Ammon's horn (tissue), 1 donor: Measurements from ENCODE around the gene PBX1.

Source experiments
- DNase-seq: peaks from one replicate; pipeline ENCODE4 v3.0.0-alpha.2; 2016; ENCODE audit warnings: low spot score

The PBX1 gene

DNA sequence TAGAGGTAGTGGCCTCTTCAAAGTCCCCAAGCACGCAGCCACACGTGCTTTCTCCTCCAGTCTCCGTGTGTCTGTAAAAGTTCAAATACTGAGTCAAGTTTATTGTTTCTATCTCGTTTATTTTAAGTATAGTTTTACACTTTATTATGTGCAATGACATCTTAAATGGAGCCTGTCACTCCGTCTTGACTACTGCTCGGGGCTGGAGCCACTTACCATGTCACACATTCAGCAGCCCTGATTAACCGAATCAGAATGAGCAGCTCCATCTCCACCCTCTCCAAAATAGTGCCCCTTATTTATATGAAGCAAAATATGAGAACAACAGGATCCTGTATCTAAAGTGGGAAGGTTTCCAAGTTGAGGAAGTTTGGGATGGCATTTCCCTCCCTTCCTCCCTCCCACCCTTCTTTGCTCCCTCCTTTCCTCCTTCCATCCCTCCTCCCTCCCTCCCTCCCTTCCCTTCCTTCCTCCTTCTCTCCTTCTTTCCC is 201.0 kb downstream of the PBX1 start:
- DNase-seq, result no peak

DNA sequence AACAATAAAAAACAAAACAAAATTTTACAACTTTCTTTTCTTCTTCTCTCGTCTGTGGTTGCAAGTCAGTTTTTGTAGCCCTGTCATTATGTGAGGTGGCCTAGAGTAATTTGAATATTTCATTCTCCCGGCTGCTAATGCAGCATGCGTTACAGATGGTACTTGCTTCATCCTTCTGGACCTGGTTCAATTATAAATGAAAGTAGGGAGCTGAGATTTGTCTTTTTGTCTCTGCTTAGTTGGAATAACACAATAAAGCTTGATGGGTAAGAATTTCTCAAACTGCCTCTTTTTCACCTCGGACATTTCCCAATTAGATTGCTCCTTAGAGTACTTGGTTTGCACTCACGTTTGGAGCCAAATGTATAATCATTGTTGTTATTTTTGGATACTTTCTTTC is 201.6 kb downstream of the PBX1 start:
- DNase-seq, result no peak

DNA sequence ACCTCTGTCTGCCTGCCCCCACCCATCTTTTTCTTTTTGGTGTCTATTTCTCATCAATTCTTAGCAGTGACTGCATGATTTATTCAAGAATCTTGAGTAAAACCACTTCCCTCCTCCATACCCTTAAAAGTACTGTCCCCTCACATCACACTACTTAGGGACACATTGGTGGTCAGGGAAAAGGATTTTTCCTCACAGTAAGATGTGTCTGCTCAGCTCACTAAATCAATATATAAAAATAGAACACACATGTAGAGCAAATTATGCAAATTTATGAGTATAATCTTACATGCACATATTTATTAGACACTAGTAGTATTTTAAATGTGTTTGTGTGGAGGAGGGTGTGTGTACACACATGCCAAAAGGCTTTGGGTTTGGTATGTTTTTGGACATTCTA is 202.0 kb downstream of the PBX1 start:
- no peak for DNase-seq

DNA sequence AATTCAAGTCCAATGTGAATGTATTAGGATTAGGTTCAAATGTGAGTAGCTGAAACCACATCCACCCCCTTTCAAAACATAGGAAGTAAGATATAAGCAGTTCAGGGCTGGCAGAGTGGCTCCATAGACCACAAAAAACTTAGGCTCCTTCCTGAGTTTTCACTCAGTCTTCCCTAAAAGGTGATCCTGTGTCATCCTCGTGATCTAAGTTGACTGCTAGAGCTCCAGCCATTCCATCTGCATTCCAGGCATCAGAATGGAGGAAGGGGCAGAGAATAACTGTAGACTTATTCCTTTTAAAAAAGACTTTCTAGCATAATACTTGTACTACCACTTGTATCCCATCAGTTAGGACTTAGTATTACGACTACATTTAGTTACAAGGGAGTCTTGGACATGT is 204.1 kb downstream of the PBX1 start:
- no peak for DNase-seq

DNA sequence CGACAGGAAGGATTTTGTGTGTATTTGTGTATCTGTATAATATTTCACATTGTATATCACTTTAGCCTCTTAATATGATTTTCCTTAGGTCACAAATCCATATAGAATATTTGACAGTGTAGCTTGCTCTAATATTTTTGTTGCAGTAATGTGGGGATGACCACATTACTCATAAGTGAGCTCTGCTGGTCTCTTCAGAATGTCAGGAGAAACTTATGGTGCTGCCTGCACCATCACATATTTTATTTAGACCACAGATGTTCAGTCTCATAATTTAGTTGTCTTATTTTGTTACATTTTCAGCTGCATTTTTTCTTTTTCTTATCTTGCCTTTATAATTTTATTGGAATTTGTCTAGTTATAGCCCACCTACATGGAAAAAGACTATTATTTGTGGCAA is 205.3 kb downstream of the PBX1 start:
- no peak for DNase-seq

DNA sequence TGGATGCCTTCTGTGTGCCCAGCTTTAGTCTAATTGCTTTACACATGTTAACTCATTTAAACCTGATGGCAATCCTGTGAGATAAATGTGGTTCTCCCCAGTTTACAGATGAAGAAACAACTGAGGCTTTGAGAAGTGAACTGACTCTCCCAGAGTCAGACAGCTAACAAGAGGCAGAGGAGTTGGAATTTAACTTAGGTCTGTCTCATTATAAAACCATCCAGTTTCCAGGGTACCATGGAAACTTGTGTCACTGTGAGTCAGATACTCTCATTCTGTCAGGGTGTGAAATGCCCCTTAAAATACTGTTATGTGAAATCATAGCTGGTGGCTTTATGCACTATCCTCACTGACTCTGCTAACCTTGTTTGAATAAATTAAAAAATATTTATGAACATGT is 206.6 kb downstream of the PBX1 start:
- peak; percentile 45 for DNase-seq

DNA sequence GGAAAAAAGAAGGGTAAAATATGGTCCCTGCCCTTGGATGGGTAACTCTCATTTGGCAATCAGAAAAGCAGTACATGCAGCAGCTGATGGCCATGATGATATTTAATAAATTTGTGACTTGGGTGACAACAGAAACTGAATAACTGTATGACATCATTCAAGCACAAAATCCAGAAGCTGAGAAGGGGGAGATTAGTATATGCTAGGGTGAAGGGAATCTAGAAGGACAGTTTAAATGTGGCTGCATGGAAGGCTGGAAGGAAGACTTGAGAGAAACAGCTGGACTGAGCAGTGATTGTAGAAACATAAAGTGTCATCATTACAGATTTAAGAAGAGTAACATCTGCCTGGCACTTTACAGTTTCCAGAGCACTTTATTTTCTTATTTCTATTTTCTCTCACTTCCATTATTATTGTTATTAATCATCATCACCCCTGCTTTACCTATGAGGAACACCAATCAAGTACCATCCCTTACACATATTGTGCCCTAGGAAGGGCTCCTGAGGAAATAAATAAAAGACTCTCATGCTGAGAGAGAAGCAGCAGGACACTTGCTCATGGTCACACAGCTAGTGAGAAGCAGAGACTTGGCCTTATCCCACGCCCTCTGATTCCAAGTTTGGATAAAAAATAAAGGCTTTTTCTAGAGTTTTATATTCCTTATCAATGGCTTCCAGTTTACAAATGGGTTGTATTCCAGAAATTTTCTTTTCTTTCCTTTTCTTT is 207.2 kb downstream of the PBX1 start:
- DNase-seq, result no peak

DNA sequence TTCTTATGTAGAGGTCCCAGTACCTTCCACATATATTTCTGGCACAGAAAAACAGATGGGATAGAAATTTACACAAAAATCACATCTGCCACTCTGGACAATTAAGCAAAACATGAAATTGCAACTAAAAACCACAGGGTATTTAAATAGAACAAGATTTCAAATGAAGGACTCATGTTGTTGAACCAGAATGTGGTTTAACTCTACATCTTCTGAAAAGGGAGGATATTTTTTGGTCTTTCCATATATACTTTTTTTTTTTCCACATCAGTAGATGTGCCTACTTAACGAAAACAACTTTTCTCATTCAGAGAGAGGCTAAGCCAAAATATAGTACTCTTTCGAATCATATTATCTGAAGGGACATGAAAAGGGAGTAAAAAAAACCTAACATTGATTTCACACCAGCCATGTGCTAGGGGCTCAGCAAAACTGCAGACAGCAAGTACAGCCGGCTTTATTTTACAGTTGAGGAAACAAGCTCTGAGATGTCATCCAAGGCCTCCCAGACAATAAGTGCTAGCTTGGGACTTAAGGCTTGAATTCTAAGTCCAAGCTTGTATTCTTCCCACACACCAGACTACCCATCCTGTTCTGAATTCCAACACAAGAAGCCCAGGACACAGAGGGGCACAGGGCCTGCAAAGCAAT is 208.9 kb downstream of the PBX1 start:
- no peak for DNase-seq

DNA sequence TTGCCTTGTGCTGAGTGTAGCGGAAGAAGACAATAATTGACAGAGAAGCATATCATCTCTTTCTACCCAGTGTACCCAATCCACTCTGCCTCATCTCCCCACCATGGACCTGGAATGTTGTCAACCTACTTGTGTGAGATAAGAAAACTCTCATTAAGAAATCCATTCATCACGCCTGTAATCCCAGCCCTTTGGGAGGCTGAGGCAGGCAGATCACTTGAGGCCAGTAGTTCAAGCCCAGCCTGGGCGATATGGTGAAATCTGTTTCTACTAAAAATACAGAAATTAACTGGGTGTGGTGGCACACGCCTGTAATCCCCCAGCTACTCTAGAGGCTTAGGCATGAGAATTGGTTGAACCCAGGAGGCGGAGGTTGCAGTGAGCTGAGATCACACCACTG is 209.6 kb downstream of the PBX1 start:
- DNase-seq, result no peak

DNA sequence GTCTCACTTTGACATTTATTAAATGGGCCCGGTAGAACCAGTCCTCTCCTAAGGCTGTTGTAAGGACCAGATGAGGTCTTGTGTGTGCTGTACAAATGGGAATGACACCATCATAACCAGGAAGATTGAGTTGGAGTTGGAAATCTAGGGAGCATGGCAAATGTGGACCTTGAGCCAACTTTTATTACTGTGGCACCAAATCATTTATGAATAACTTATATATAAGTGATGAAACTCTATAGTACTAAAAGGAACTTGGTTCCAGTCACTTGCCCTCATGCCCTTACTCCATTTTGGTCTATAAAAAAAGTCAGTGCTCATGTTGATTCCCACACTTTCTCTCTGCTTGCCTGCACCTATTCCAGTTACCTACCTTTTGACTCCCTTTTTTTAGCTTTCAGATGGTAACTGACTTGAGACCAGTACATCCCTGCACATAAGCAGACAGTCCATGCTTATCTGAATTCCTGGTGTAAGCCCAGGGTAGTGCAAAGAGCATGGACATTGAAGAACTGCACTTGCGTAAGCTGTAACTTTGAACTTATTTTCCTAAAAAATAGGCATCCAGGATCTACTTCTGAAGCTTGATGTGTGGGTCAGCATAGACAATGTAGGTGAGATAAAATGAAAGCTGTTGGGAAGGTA is 210.6 kb downstream of the PBX1 start:
- no peak for DNase-seq

DNA sequence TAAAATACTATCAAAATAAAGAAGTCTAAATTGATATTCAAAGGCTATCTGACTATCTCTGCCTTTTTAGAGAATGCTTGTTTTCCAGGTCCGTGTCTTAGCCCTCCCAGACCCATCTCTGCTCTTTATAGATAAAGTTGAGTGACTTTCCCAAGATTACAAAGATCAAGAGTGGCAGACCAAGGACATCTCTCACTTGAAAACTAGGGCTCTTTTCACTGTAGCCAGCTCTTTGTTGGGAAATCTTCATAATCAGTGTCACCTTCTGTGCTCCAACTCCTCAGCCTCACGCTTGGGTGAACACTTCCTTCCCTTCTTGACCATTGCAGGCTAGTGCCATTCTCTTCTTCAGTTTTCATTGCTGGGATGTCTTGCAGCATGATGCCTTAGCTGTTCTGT is 211.1 kb downstream of the PBX1 start:
- no peak for DNase-seq

DNA sequence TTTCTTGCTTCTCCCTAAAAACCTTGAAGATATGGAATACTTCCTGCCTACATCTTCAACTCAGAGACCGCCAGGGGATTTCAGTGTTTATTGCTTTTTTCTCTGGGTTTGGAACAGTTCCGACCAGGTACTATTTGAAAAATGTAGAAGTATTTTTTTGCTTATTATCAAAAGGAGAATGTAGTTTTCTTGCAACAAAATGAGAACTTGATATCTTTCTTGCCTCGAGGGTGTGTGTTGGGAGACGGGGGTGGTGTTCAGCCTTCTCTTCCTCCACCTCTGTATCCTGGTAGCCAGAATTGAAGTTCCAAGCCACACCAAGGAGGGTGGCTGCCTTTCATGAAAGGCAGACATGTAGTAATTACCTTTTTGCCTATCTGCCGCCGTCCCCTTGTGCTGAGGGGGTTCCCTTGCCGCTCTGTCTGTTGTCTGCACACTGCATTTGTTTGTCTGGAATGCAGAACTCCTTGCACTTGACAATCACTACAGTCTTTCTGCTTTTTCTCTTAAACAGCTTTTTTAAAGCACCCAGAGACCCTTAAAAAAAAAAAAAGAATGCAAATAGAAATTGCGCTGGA is 212.1 kb downstream of the PBX1 start:
- no peak for DNase-seq

DNA sequence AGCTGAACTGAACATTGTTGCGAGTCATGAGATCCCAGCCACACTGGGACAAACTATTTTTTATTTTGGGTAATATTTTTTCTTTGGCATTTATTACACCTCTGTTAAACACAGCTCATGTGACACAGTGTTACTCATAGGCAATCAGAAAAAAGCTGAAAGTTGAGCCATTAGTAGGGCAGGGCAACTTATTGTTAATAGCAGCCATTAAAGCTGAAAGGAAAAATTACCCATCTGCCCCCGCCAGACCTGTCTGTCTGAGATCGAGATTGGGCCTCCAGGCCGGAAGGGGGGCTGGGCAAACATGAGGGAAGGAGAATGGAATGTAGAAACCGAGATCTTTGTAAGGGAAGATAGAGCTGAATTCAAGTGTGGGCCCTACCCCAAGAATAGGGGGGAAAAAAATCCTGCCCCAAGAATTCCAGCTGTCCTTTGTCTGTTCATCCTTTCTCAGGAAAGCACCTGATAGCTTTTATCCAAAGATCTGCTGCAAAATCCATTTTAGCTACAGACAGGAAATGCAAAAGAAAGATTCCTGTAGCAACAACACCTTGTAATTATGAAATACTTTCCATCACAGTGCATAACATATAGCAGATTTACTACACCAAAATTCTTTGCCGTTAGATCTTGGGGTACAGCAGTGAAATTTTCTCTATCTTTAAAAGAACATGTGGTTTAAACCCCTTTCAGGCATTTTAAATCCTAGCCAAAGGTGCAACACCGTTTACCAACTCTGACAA is 212.8 kb downstream of the PBX1 start:
- DNase-seq, result no peak

DNA sequence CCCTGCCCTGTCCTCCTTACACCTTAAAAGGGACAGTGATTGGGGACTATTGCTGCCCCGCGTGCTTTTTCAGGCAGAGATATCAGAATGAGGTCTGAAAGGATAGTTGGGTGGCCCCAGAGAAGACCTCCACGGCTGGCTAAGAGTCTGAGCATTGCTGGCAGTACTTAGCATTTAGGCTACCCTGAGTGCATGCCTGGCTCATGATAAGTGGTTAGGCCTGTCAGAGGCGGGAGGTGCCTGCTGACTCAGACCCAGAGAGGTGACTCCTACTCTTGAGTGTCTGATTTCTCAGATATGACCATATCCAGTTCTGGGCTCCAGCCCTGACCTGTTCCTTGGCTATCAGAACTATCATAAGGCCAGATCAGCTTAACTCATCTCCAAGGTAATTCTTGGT is 213.7 kb downstream of the PBX1 start:
- DNase-seq, result no peak

DNA sequence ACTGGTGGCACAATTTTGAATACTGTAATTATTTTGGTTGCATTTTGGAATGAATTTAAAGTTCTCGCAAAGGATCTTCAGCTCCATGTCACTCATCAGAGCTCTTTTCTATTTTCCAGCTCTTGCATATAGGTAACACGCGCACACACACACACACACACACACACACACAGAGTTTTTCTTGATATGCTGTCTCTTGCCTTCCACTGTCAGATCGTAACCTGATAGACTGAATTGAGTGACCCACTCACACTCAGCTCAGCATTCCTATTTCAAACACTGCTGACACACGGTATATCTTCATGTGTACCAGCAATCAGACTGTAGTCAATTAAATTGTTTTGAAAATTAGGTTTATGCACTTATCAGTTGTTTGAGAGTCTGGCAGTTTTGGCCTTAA is 214.1 kb downstream of the PBX1 start:
- DNase-seq, result no peak

DNA sequence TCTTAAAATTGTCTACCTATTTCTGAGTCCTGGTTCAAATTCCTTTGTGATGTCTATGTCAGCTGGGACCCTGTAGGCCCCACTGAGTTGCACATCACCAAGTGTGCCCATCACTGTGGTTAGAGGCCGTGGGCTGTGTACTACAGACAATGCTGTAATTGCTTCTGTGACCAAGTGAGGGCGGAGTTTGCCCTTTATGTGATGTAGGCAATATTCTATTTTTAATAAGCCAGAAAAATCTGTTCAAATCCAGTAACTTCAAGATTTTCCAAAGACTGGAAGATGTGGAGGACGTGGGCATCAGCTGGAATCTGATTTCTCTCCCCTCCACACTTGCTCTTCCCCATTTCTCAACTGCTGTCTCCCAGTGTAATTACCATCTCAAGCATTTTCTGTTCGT is 215.4 kb downstream of the PBX1 start:
- no peak for DNase-seq

DNA sequence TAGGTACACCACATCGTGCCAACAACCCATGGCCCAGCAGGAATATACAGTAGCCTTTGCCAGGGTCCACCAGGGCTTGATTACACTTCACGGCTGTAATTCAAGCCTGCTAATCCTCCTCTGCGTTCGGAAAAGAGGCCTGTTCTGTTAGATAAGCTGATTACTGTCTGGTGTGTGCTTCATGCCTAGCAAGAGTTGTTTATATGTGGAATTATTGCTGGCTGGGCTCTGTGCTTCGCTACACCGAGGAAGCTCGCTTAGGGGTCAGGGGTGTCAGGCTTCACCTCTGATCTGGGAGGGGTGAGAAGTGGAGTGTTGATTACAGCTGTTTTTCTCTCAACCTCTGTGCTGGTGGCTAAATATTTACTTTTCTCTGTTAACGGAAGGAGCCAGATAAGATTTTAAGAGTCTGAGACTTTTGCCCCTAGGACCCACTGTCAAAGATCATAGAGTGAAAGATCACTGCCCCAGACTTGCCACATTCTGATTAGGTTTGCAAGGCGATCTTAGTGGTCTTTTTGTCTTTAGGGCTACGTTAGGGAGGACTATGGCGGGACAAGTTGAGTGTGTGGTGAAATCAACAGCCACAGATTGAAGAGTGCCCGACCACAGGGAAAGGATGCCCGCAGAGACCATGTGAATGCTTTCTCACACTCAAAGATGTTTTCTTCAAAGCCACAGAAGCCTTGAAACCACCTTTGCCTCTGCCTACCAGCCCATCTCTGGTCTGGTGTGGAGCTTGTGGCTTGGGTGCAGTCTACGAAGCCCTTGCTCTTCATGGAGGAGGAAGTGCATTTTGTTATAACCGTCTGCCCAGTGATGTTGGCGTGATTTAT is 216.1 kb downstream of the PBX1 start:
- no peak for DNase-seq

DNA sequence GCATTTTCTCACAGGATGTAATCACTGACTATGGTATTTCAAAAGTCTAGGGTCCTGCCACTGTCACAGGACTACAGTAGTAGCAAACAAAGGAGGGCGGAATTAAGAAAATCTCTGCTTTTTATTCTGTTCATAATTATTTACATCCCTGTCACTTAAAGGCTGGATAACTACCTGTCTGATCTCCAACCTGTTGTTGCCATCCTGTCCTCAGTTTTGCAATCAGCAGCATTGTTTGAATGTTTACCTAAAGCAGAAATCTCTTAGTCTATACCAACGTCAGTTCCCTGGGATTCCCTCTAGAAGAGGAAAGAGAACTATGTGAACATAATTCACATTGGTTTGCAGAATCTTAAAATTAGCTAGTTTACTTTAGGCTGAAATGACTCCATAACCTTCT is 218.5 kb downstream of the PBX1 start:
- DNase-seq, result no peak

DNA sequence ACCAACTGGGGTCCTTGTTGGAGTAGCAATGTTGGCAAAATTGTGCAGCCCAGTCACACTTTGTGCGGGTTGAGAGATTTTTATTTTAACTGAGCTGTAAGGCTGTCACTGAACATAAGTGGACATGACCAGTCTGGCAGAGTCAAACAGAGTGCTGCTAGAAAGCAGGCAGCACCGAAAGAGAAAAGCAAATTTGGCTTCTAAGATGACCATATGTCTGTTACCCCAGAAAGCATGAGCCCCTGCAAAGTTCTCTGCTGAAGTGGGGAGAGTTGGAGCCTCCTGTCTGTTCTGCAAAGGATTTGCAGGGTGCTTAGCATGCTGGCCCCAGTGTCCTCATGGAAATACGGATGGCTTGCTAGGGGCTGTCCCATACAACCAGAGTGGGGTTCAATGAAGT is 220.4 kb downstream of the PBX1 start:
- no peak for DNase-seq

DNA sequence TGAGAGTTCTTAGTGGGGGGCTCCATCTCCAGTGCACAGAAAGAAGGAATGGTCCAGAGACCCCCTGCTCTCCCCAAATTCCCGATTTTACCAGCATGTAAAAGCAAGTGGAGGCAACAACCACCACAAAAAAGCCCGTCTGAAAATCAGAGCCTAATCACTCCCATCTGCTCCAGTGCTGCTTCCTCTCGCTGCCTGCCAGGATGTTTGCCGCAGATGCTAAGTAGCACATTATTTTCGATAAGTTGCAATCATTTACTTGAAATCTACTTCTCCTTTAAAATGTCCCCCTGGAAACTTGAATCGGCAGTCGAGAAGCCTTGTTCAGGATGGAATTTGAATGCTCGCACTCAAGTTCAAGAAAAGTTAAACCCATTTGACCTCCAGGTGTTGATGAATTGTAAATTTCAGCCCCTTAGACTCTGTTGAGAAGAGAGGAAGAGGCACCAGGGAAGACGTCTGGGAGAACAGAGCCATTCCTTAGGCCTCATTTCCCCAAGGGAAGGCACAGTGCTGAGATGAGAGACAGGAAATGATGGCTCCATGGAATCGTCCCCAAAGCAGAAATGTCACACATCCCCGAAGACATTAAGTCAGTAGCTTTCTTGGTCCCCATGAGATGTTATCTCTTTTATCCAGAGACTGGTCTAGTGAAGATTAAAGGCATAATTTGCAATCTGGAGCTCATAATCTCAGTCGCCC is 221.3 kb downstream of the PBX1 start:
- DNase-seq, result no peak

DNA sequence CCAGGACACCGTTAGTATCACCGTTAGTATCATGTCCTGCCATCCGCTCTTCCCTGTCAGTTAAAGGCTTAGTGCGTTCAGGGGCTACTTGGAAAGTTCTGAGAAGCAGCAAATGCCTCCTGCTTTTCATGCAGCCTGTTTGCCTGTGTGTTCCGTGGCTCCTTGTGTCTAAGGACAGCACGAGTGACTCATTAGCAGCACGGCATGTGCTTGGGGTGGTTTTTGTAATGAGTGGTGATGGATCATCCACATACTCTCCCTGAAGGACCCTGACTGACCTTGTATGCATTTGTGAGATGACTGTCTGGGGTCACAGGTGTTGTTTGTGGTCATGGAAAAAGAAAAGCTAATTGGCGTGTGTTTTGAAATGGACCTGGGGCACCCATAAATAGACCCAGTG is 221.9 kb downstream of the PBX1 start:
- DNase-seq, result no peak
